Measurements from ENCODE around the gene TARP.

- TF ChIP-seq CTCF (IDR thresholded peaks at IDR 0.05) (no peak), POLR2A (IDR thresholded peaks at IDR 0.05) (no peak), EP300 (IDR thresholded peaks at IDR 0.05) (no peak)
Measured at GRCh38 chr7:38283809-38284208, 10.4 kb upstream of the TARP start.

All from tibial nerve (tissue), 4 donors.